Trophoblast cell (in vitro differentiated cells and primary cell): ENCODE measurements around the gene ACTL6A. TPM values are rescaled to one million over a fixed set of nuclear protein-coding genes. Genes with fewer than 3 reads are reported as not detected.
"Not testable (repeated sequence)": the region's sequence is repeated elsewhere in the genome, so short reads cannot be mapped to it uniquely, and the experiment has no call there.

Source experiments
- DNase-seq, 2 donors: peaks; one replicate each; pipeline ENCODE4 v3.0.0-alpha.2; 2016
- H2AFZ ChIP-seq: 2 replicates; pipeline ENCODE4 v1.6.1; 2013; ENCODE audit warnings: low read length, moderate library complexity, mild to moderate bottlenecking; ENCODE audit not compliant: insufficient read depth, poor library complexity
- H2AK5ac ChIP-seq: 2 replicates; pipeline ENCODE4 v1.6.1; 2013; ENCODE audit warnings: mild to moderate bottlenecking, low read length
- H2BK120ac ChIP-seq: 2 replicates; pipeline ENCODE4 v1.6.1; 2013; ENCODE audit warnings: low read length, mild to moderate bottlenecking, moderate library complexity; ENCODE audit not compliant: insufficient read depth, poor library complexity
- H2BK12ac ChIP-seq: 2 replicates; pipeline ENCODE4 v1.6.1; 2013; ENCODE audit warnings: mild to moderate bottlenecking, low read length, moderate library complexity
- H2BK5ac ChIP-seq: 2 replicates; pipeline ENCODE4 v1.6.1; 2013; ENCODE audit warnings: low read length, low read depth, moderate library complexity, mild to moderate bottlenecking; ENCODE audit not compliant: poor library complexity
- H3K14ac ChIP-seq: 2 replicates; pipeline ENCODE4 v1.6.1; 2013; ENCODE audit warnings: mild to moderate bottlenecking, low read length
- H3K18ac ChIP-seq: 2 replicates; pipeline ENCODE4 v1.6.1; 2013; ENCODE audit warnings: mild to moderate bottlenecking, low read length
- H3K23ac ChIP-seq: 2 replicates; pipeline ENCODE4 v1.6.1; 2013; ENCODE audit warnings: low read length
- H3K27ac ChIP-seq: 2 replicates; pipeline ENCODE4 v1.5.1; 2013; ENCODE audit warnings: low read depth, mild to moderate bottlenecking, inconsistent platforms, low read length, moderate library complexity
- H3K27me3 ChIP-seq: 2 replicates; pipeline ENCODE4 v1.6.1; 2013; ENCODE audit warnings: inconsistent platforms, mild to moderate bottlenecking, low read length, moderate library complexity; ENCODE audit not compliant: insufficient read depth
- H3K36me3 ChIP-seq, 2 experiments: 1 replicate in 1 of 2; 2 replicates in 1 of 2; pipeline ENCODE4 v1.6.1; 2013; ENCODE audit warnings: low read length in 2 of 2, mild to moderate bottlenecking in 2 of 2, moderate library complexity in 1 of 2; ENCODE audit not compliant: insufficient read depth in 2 of 2, control insufficient read depth in 1 of 2
- H3K4ac ChIP-seq: 2 replicates; pipeline ENCODE4 v1.6.1; 2013; ENCODE audit warnings: low read depth, mild to moderate bottlenecking, low read length, moderate library complexity
- H3K4me1 ChIP-seq, 2 experiments: 1 replicate in 1 of 2; 2 replicates in 1 of 2; pipeline ENCODE4 v1.6.1; 2013; ENCODE audit warnings: low read length in 2 of 2, mild to moderate bottlenecking in 2 of 2, moderate library complexity in 1 of 2; ENCODE audit not compliant: insufficient read depth in 2 of 2, control insufficient read depth in 1 of 2
- H3K4me2 ChIP-seq: 2 replicates; pipeline ENCODE4 v1.6.1; 2013; ENCODE audit warnings: inconsistent platforms, mild to moderate bottlenecking, low read length, moderate library complexity
- H3K4me3 ChIP-seq: 2 replicates; pipeline ENCODE4 v1.5.1; 2013; ENCODE audit warnings: mild to moderate bottlenecking, low read depth, low read length, inconsistent platforms
- H3K79me1 ChIP-seq: one replicate; pipeline ENCODE4 v1.6.1; 2013; ENCODE audit warnings: low read length
- H3K79me2 ChIP-seq: 2 replicates; pipeline ENCODE4 v1.6.1; 2013; ENCODE audit warnings: low read length, mild to moderate bottlenecking; ENCODE audit not compliant: control insufficient read depth, insufficient read depth, poor library complexity
- H3K9ac ChIP-seq: 2 replicates; pipeline ENCODE4 v1.6.1; 2013; ENCODE audit warnings: mild to moderate bottlenecking, low read length
- H3K9me3 ChIP-seq: 2 replicates; pipeline ENCODE4 v1.6.1; 2013; ENCODE audit warnings: low read depth, mild to moderate bottlenecking, control low read depth, inconsistent platforms, low read length; ENCODE audit not compliant: insufficient read depth
- H4K12ac ChIP-seq: 2 replicates; pipeline ENCODE4 v1.6.1; 2013; ENCODE audit warnings: low read depth, mild to moderate bottlenecking, low read length, moderate library complexity
- H4K8ac ChIP-seq: 2 replicates; pipeline ENCODE4 v1.6.1; 2013; ENCODE audit warnings: low read depth, mild to moderate bottlenecking, low read length, moderate library complexity
- H4K91ac ChIP-seq: one replicate; pipeline ENCODE4 v1.6.1; 2013; ENCODE audit warnings: low read depth, mild to moderate bottlenecking, low read length, moderate library complexity
- WGBS: extraction: QIAGEN DNeasy Blood & Tissue Kit; methylation state at CpG from one replicate; pipeline ENCODE4 v1.1.7; 2013; ENCODE audit warnings: missing lambda C conversion rate; ENCODE audit not compliant: insufficient read length, insufficient coverage; ENCODE audit errors: extremely low coverage; 5-methylcytosine and 5-hydroxymethylcytosine counted together
- polyA plus RNA-seq: library from polyadenylated mRNA; stranded (reverse); fragments of 200-250 nt; gene quantifications from 2 replicates; pipeline ENCODE4 v1.2.3, GENCODE V29; 2013

ACTL6A gene
- polyA plus RNA-seq = 40.2 and 41.9 TPM in 2 replicates

GRCh38 chr3:179562591-179563270, at the start of gene ACTL6A:
ACTL6A (plus strand) TSS chr3:179562926; CDS start chr3:179563093, 167 bp downstream.
- Histone ChIP-seq H3K9me3 (no peaks in the 10 kb centered on the region), H3K27ac (peak within 1 kb of the TSS; percentile 98), H3K4me2 (peak within 1 kb of the TSS; percentile 86), H3K36me3 (no peaks in the 10 kb centered on the region), H2AFZ (peak within 1 kb of the TSS; percentile 99), H2BK12ac (peak within 1 kb of the TSS; percentile 87), H2BK5ac (peak within 1 kb of the TSS; percentile 94), H4K12ac (peak within 1 kb of the TSS; percentile 99), H3K23ac (no peak within 1 kb of the TSS), H4K91ac (peak within 1 kb of the TSS; percentile 98), H3K14ac (peak within 1 kb of the TSS; percentile 100), H3K4me1 (peaks cover 2 to 3% of the 10 kb centered on the region in 2 experiments), H2BK120ac (peak within 1 kb of the TSS; percentile 97), H3K4me3 (peak within 1 kb of the TSS; percentile 99), H3K27me3 (no peaks in the 10 kb centered on the region), H4K8ac (peak within 1 kb of the TSS; percentile 100), H3K9ac (peak within 1 kb of the TSS; percentile 97), H3K18ac (peak within 1 kb of the TSS; percentile 99), H3K79me2 (peaks cover 9% of the 10 kb centered on the region), H2AK5ac (peak within 1 kb of the TSS; percentile 95), H3K4ac (peak within 1 kb of the TSS; percentile 98), H3K79me1 (peaks cover 5% of the 10 kb centered on the region)
- no CpG with 5 or more reads among the region's 55 CpGs for WGBS
- peak; percentile 100 for DNase-seq

- Histone ChIP-seq H3K79me1 (no peaks in the 10 kb centered on the region), H3K9me3 (no peaks in the 10 kb centered on the region), H3K14ac (no peak overlapping the region), H3K79me2 (no peaks in the 10 kb centered on the region), H3K23ac (no peak overlapping the region), H4K8ac (no peak overlapping the region), H2BK120ac (no peak overlapping the region), H4K12ac (no peak overlapping the region), H2AFZ (no peak overlapping the region), H3K18ac (no peak overlapping the region), H2BK5ac (no peak overlapping the region), H3K9ac (no peak overlapping the region), H3K27ac (no peak overlapping the region), H3K4me1 (no peaks in the 10 kb centered on the region), H3K4me3 (no peak overlapping the region), H3K4me2 (no peak overlapping the region), H2BK12ac (no peak overlapping the region), H3K4ac (no peak overlapping the region), H2AK5ac (no peak overlapping the region), H3K27me3 (no peaks in the 10 kb centered on the region), H4K91ac (no peak overlapping the region), H3K36me3 (no peaks in the 10 kb centered on the region)
- no peak for DNase-seq
- WGBS = no CpG with 5 or more reads among the region's 2 CpGs
Measured at GRCh38 chr3:179513862-179514261, 48.9 kb upstream of the ACTL6A start.

- H4K12ac ChIP-seq, H3K4me3 ChIP-seq, H3K23ac ChIP-seq, H4K91ac ChIP-seq, H3K9ac ChIP-seq, H3K79me2 ChIP-seq, H3K4me1 ChIP-seq, DNase-seq, H4K8ac ChIP-seq, H2BK12ac ChIP-seq, H2BK5ac ChIP-seq, H3K79me1 ChIP-seq, H3K18ac ChIP-seq, H3K14ac ChIP-seq, H2AFZ ChIP-seq, H3K4ac ChIP-seq, H3K27ac ChIP-seq, H2BK120ac ChIP-seq, H3K36me3 ChIP-seq, H2AK5ac ChIP-seq, H3K9me3 ChIP-seq, H3K27me3 ChIP-seq, H3K4me2 ChIP-seq: not testable (repeated sequence)
- no CpG with 5 or more reads among the region's 9 CpGs for WGBS
Measured at GRCh38 chr3:179516461-179517251, 46.1 kb upstream of the ACTL6A start.

- DNase-seq = no peak
- Histone ChIP-seq H3K79me2 (no peaks in the 10 kb centered on the region), H4K12ac (no peak overlapping the region), H2BK5ac (no peak overlapping the region), H3K4me2 (no peak overlapping the region), H2BK120ac (no peak overlapping the region), H3K27me3 (no peaks in the 10 kb centered on the region), H3K18ac (no peak overlapping the region), H3K4me1 (peaks cover 0 to 2% of the 10 kb centered on the region in 2 experiments), H2BK12ac (no peak overlapping the region), H3K4ac (no peak overlapping the region), H4K91ac (no peak overlapping the region), H3K27ac (no peak overlapping the region), H3K23ac (no peak overlapping the region), H3K14ac (no peak overlapping the region), H2AK5ac (no peak overlapping the region), H3K9me3 (no peaks in the 10 kb centered on the region), H3K79me1 (peaks cover 2% of the 10 kb centered on the region), H4K8ac (no peak overlapping the region), H3K4me3 (no peak overlapping the region), H3K36me3 (no peaks in the 10 kb centered on the region), H3K9ac (no peak overlapping the region), H2AFZ (no peak overlapping the region)
- no CpG with 5 or more reads among the region's 1 CpG for WGBS
Measured at GRCh38 chr3:179526482-179526881, 36.2 kb upstream of the ACTL6A start.
